Fibroblast of lung (primary cell): ENCODE results near the gene GGT7.

ENCODE experiments used
- CTCF ChIP-seq, 2 donors: IDR thresholded peaks in 1 of 2; conservative IDR thresholded peaks in 1 of 2; 1 replicate in 1 of 2; 2 replicates in 1 of 2; pipeline ENCODE4 v1.5.1; 2011 to 2012; ENCODE audit warnings: low read length in 2 of 2, control low read depth in 1 of 2, inconsistent platforms in 1 of 2, low read depth in 1 of 2, mild to moderate bottlenecking in 1 of 2
- EZH2 ChIP-seq: IDR thresholded peaks from 2 replicates; pipeline ENCODE4 v1.5.1; 2012; ENCODE audit warnings: low read length, control low read depth, mild to moderate bottlenecking; ENCODE audit errors: missing control alignments

GRCh38 chr20:34891166-34892062 is 18.8 kb upstream of the GGT7 start:
- TF ChIP-seq CTCF (conservative IDR thresholded peaks at IDR 0.05 in 1 of 2, IDR thresholded peaks at IDR 0.05 in 1 of 2; ENCODE audit: low read depth in 1 of 2, low read length in 2 of 2) (no peak), EZH2 (no peak)
